Measurements from ENCODE around the gene NPHP4. TPM values are rescaled to one million over a fixed set of nuclear protein-coding genes. Genes with fewer than 3 reads are reported as not detected.

Gene NPHP4
- total and polyA plus RNA-seq, 10 of the 15 experiments (the other 5 are each of a cell fraction or from before 2014, with no cell fraction given), result 0.16 to 10.5 (median 3.1) TPM

DNA sequence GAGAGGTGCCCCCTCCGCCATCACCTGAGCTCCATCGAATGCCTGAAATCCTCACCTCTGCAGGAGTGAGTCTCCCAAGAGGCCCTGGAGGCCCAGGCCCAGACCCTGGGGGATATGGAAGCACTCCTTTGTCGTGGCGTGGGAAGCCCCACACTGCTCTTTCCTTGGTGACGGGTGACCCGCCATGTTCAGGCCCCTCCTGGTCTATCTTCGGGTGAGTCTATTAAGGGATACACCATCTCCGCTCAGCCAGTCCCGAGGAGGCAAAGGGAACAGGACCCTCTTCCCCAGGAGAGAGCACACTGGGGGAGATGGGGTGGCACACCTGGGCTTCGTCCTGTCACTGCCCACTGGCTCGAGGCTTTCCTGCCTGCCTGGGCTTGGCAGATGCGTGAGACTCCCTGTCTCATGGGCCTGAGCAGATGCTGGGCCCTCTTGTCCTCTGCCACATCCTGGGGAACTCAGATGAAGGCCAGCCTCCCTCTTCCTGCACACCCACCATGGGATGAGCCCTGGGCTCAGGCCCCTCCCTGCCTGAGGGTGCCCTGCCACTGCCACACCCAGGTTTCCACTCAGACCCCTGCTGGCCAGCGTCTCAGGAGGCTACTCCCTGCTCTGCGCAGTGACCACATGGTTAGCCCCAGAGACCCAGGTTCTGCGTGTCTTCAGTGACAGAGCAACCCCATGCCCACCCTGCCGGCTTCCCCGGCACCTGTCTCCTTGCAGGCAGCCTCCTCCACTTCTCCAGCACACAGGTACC is 3.8 kb upstream of the NPHP4 start:
- Histone ChIP-seq H3K9me3 (replicated peaks; ENCODE audit: control insufficient read depth, insufficient read depth, low read length) (no peaks in the 10 kb centered on the region), H3K4me2 (ENCODE audit: control insufficient read depth, insufficient read depth) (no peak overlapping the region), H3K9ac (ENCODE audit: control insufficient read depth, insufficient read depth, low read length) (no peak overlapping the region), H3K4me3 (no peak overlapping the region), H2AFZ (ENCODE audit: control insufficient read depth, low read depth, low read length) (no peak overlapping the region), H3K36me3 (ENCODE audit: control insufficient read depth in 2 of 2, insufficient read depth in 2 of 2, low read length in 1 of 2) (peaks cover 3 to 4% of the 10 kb centered on the region in 2 experiments; a peak in 2 of 4 replicates), H3K4me1 (ENCODE audit: control insufficient read depth, insufficient read depth, low read length) (peaks cover 12% of the 10 kb centered on the region), H3K79me2 (ENCODE audit: control insufficient read depth, insufficient read depth, low read length) (peaks cover 32% of the 10 kb centered on the region), H3K27me3 (replicated peaks in 1 of 2; ENCODE audit: control insufficient read depth in 2 of 2, insufficient read depth in 2 of 2, low read length in 1 of 2) (no peaks in the 10 kb centered on the region), H4K20me1 (ENCODE audit: control insufficient read depth, insufficient read depth) (no peaks in the 10 kb centered on the region), H3K27ac (ENCODE audit: control insufficient read depth, insufficient read depth) (no peak overlapping the region)
- no peak for ATAC-seq
- ChIA-PET SMC1A (ENCODE audit: uncharacterized antibody, unreplicated experiment) (no interaction called here), CTCF (no interaction called here), RAD21 (ENCODE audit: unreplicated experiment) (no interaction called here), POLR2A (no interaction called here)
- no peak for FAIRE-seq
- no TSS peak for BruUV-seq (replicated peaks)
- in situ Hi-C loops (cut with MboI) (no loop called here), intact Hi-C loops (cut with micrococcal nuclease; ENCODE audit: unreplicated experiment) (no loop called here)
- TF ChIP-seq, protein P1, sequence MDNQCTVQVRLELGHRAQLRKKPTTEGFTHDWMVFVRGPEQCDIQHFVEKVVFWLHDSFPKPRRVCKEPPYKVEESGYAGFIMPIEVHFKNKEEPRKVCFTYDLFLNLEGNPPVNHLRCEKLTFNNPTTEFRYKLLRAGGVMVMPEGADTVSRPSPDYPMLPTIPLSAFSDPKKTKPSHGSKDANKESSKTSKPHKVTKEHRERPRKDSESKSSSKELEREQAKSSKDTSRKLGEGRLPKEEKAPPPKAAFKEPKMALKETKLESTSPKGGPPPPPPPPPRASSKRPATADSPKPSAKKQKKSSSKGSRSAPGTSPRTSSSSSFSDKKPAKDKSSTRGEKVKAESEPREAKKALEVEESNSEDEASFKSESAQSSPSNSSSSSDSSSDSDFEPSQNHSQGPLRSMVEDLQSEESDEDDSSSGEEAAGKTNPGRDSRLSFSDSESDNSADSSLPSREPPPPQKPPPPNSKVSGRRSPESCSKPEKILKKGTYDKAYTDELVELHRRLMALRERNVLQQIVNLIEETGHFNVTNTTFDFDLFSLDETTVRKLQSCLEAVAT (IDR thresholded peaks at IDR 0.05), result no peak
- TF ChIP-seq BRCA1 (IDR thresholded peaks at IDR 0.05; ENCODE audit: low read depth, low read length) (no peak), HDAC6 (IDR thresholded peaks at IDR 0.05; ENCODE audit: unreplicated experiment) (no peak), ZSCAN29 (IDR thresholded peaks at IDR 0.05) (no peak), SUPT20H (IDR thresholded peaks at IDR 0.05; ENCODE audit: borderline replicate concordance, control insufficient read depth, low read depth, low read length) (no peak), CHD2 (IDR thresholded peaks at IDR 0.05; ENCODE audit: borderline replicate concordance, low read depth, low read length) (no peak), RB1 (IDR thresholded peaks at IDR 0.05; ENCODE audit: borderline replicate concordance) (no peak), NR2C1 (IDR thresholded peaks at IDR 0.05) (no peak), FOXK2 (IDR thresholded peaks at IDR 0.05) (no peak), MXI1 (IDR thresholded peaks at IDR 0.05; ENCODE audit: low read depth, low read length) (no peak)
- TF ChIP-seq, protein P2, sequence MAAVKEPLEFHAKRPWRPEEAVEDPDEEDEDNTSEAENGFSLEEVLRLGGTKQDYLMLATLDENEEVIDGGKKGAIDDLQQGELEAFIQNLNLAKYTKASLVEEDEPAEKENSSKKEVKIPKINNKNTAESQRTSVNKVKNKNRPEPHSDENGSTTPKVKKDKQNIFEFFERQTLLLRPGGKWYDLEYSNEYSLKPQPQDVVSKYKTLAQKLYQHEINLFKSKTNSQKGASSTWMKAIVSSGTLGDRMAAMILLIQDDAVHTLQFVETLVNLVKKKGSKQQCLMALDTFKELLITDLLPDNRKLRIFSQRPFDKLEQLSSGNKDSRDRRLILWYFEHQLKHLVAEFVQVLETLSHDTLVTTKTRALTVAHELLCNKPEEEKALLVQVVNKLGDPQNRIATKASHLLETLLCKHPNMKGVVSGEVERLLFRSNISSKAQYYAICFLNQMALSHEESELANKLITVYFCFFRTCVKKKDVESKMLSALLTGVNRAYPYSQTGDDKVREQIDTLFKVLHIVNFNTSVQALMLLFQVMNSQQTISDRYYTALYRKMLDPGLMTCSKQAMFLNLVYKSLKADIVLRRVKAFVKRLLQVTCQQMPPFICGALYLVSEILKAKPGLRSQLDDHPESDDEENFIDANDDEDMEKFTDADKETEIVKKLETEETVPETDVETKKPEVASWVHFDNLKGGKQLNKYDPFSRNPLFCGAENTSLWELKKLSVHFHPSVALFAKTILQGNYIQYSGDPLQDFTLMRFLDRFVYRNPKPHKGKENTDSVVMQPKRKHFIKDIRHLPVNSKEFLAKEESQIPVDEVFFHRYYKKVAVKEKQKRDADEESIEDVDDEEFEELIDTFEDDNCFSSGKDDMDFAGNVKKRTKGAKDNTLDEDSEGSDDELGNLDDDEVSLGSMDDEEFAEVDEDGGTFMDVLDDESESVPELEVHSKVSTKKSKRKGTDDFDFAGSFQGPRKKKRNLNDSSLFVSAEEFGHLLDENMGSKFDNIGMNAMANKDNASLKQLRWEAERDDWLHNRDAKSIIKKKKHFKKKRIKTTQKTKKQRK (IDR thresholded peaks at IDR 0.05; ENCODE audit: low read depth, low read length), result no peak
- WGBS (ENCODE audit: insufficient coverage, insufficient replicate concordance, low lambda C conversion rate, missing lambda C conversion rate), result 94% methylated on average over 17 of the region's 17 CpGs
- DNase-seq (ENCODE audit: low read depth, low spot score), result no peak

Data from GM12878 (cell line).